ENCODE measurements around the gene GNGT2.

GNGT2 gene

GRCh38 chr17:49224997-49225337 is 14.6 kb upstream of the GNGT2 start (continued):
- no peak for TF ChIP-seq ZNF488 (tag by site-specific recombination; IDR thresholded peaks at IDR 0.05)
- TF ChIP-seq YY1 (tag by site-specific recombination; IDR thresholded peaks at IDR 0.05), result no peak
- no peak for TF ChIP-seq ZNF560 (tag by site-specific recombination; IDR thresholded peaks at IDR 0.05; ENCODE audit: borderline replicate concordance)

GRCh38 chr17:49224198-49224996 is 14.0 kb upstream of the GNGT2 start:
- no peak for TF ChIP-seq ZNF341 (tag by site-specific recombination; IDR thresholded peaks at IDR 0.05; ENCODE audit: low read depth)
- TF ChIP-seq ZNF654 (tag by site-specific recombination; IDR thresholded peaks at IDR 0.05; ENCODE audit: low read depth), result no peak
- no peak for TF ChIP-seq ZBTB1 (tag by site-specific recombination; IDR thresholded peaks at IDR 0.05)
- TF ChIP-seq ZNF266 (tag by site-specific recombination; IDR thresholded peaks at IDR 0.05; ENCODE audit: low read depth), result no peak
- TF ChIP-seq SP2 (tag by site-specific recombination; IDR thresholded peaks at IDR 0.05), result no peak
- no peak for TF ChIP-seq ZNF629 (tag by site-specific recombination; IDR thresholded peaks at IDR 0.05)
- TF ChIP-seq ZNF398 (tag by site-specific recombination; IDR thresholded peaks at IDR 0.05), result no peak
- TF ChIP-seq ATF2 (tag by site-specific recombination; IDR thresholded peaks at IDR 0.05; ENCODE audit: low read depth), result no peak
- TF ChIP-seq ZNF707 (tag by site-specific recombination; IDR thresholded peaks at IDR 0.05), result no peak
- TF ChIP-seq ELK4 (IDR thresholded peaks at IDR 0.05; ENCODE audit: borderline replicate concordance, low read depth, low read length), result no peak
- TF ChIP-seq SETDB1 (IDR thresholded peaks at IDR 0.05; ENCODE audit: insufficient read length, low read length), result no peak
- no peak for TF ChIP-seq ZNF121 (tag by site-specific recombination; IDR thresholded peaks at IDR 0.05)
- no peak for TF ChIP-seq ZNF175 (tag by site-specific recombination; IDR thresholded peaks at IDR 0.05)
- no peak for TF ChIP-seq TRIM28 (IDR thresholded peaks at IDR 0.05; ENCODE audit: borderline replicate concordance, low read length)
- no peak for TF ChIP-seq ZFP69B (tag by site-specific recombination; IDR thresholded peaks at IDR 0.05)
- TF ChIP-seq GLI4 (tag by site-specific recombination; IDR thresholded peaks at IDR 0.05), result no peak
- no peak for TF ChIP-seq ZNF18 (tag by site-specific recombination; IDR thresholded peaks at IDR 0.05)
- no peak for TF ChIP-seq ZNF416 (tag by site-specific recombination; IDR thresholded peaks at IDR 0.05)
- CTCF ChIA-PET, result interaction anchor here (0.6 to 6.3 kb wide), 8 partner anchors 8 to 295 kb away, joined by 3 to 63 read pairs (median 3); no protein-coding TSS in a partner anchor

More at GRCh38 chr17:49224198-49224996, 14.0 kb upstream of the GNGT2 start:
- H3K36me3 ChIP-seq (ENCODE audit: control insufficient read depth in 2 of 2, insufficient read depth in 1 of 2, low read length in 2 of 2), result no peaks in the 10 kb centered on the region
- no peaks in the 10 kb centered on the region; the same call in 1 of the 2 replicates for H3K4me1 ChIP-seq (ENCODE audit: control insufficient read depth, insufficient read depth, low read length)
- H3K27ac ChIP-seq (ENCODE audit: extremely low read depth, low read depth, low read length), result no peak overlapping the region
- POLR2A ChIA-PET, result interaction anchor here (0.6 kb wide), 1 partner anchor 328 kb away, joined by 3 read pairs; no protein-coding TSS in a partner anchor
- H3K4me3 ChIP-seq (ENCODE audit: low read depth, low read length), result peak overlapping the region; percentile 11; the same call in 1 of the 2 replicates
- H3K9me3 ChIP-seq (ENCODE audit: control insufficient read depth, insufficient read depth, low read depth, low read length), result no peaks in the 10 kb centered on the region

Data from HEK293 (cell line).